NCI-H69 (cell line): ENCODE measurements around the gene MYL10.

Experiments used
- DNase-seq: peaks from one replicate; lab custom pipeline; 2025; lab: John Stamatoyannopoulos, UW

MYL10 gene

GRCh38 chr7:101596898-101597297, 32.2 kb downstream of the MYL10 start:
- no peak for DNase-seq

DNA sequence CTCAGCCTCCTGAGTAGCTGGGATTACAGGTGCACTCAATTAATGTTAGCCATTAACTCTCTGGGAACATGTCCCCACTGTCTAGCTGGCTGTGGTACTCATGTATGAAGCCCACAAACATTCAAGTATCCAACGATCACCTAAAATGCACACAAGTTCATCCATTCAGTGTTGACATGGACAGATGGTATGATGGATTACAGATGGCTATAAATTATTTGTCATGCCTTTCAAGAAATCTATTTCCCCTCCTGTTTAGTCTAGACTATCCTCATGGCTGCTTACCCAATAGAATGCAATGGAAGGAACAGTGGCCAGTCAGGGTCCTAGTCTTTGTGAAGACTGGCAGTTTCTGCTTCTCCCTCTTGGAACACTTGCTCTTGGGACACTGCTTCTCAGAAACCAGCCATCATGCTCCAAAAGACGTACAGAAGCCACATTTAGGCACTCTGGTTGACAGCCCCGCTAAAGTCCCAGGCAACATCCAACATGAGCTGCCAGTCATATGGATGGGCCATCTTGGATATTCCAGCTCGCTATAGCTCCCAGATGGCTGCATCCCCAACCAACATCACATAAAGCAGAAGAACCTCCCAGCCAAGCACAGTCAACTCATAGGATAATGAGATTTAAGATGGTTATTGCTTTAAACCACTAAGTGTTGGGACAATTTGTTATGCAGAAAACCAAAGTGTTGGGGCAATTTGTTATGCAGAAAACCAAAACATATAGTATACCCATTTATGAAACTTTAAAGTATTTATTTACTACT, 33.1 kb downstream of the MYL10 start:
- DNase-seq = no peak

DNA sequence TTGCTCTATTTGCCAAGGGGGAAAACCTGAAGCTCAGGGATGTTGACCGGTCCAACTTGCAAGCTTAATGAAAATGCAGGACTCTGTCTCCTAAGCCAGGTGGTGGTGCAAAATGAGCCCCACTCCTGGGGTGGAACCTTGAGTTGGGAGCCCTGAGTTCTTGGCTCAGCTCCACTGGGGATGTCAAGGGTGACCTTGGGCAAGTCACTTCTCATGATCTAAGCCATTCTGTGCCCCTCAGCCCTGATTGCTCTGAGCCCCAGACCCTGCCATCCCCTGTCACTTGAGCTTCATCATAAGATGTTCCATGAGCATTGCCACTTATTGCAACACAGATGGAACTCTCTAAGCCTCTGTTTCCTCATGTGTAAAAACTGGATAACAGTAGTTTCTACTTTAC, 33.9 kb downstream of the MYL10 start:
- DNase-seq = no peak

- DNase-seq = no peak
Measured at GRCh38 chr7:101594790-101595189, 34.3 kb downstream of the MYL10 start.

DNA sequence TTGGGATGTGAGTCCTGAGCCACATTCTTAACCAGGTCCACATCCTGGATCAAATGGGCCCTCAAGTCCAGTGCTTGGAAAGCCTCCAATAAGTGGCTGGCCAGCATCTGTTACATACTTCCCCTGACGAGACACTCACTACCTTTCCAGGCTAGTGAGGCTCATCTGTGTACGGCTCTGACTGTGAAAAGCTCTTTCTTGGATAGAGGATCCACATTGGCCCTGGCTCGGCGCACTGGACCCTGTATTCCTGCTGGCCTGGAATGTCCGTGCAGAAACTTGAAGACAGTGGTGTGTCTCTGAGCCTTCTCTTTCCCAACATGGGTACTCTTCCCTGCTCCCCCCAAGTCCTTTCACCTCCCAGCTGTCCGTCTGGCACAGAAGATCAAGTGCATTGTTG, 35.5 kb downstream of the MYL10 start:
- DNase-seq = no peak

GRCh38 chr7:101591504-101591903, 37.6 kb downstream of the MYL10 start:
- DNase-seq = no peak

DNA sequence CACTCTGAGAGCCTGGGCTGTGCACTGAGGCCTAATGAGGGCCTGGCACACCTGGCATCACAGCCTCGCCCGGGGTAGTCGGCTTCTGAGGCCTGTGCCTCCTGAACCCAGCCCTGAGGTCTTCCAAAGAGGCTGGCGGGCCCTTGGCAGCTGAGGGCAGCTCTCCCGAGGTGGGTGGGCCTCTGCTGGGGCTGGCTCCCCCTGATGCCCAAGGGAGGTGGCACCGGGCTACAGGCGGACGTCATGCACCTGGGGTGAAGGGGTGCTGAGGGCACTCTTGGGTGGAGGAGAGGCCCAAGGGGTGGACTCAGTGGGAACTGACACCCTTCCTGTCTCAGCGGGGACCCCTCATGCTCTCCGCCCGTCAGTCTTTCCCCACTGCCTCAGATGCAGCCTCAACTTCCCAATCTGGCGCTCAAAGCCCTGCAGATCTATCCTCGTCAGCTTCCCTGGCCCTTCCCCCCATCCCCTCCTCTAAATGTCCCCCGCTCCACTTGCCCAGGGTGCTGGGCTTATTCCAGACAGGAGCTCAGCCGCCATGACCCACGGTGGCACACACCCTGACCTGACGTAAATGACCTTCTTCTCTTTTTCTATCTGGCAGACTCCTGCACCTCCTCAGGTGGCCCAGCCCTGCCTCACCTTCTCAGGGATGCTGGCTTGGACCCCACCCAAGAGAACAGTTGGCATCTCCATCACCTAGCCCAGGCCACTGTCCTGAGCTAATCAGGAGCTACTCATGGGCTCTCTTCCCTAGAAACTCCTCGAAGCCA, 38.2 kb downstream of the MYL10 start:
- no peak for DNase-seq

- DNase-seq = peak; percentile 44
Measured at GRCh38 chr7:101589976-101590662, 39.0 kb downstream of the MYL10 start.

GRCh38 chr7:101589052-101589451, 40.0 kb downstream of the MYL10 start:
- no peak for DNase-seq

DNA sequence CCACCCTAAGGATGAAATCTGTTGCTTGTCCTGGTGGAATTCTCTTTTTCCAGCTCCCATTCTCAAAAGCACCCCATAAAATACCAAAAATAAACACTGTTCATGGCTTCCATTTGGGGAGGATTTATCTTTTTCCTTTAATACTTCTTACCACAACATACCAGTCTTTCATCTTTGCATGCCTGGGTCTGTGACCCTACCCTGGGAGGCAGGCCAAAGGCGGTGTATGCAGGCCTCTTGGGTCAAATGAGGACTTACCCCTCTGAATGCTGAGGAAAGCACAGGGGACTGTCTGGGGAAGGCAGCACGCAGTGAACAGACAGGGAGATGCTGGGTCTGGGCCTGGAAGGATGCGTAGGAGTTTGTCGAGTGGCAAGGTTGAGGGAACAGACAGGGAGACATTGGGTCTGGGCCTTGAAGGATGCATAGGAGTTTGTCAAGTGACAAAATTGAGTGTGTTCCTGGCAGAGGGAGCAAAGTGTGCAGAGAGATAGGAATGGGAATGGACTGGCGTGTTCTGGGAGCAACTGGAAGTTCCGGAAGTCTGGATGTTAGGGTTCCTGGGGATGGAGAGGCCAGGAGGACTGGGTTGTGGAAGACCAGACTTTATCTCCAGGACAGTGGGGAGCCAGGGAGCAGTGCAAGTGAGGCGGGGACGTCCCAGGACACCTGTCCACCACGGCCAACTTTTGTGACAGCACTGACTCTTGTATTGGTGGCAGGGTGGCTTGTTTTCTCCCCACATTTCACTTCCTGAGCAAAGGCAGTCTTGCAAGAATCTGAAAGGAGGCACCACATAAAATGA, 40.8 kb downstream of the MYL10 start:
- no peak for DNase-seq

- DNase-seq = peak; percentile 16
Measured at GRCh38 chr7:101586906-101587677, 42.0 kb downstream of the MYL10 start.

DNA sequence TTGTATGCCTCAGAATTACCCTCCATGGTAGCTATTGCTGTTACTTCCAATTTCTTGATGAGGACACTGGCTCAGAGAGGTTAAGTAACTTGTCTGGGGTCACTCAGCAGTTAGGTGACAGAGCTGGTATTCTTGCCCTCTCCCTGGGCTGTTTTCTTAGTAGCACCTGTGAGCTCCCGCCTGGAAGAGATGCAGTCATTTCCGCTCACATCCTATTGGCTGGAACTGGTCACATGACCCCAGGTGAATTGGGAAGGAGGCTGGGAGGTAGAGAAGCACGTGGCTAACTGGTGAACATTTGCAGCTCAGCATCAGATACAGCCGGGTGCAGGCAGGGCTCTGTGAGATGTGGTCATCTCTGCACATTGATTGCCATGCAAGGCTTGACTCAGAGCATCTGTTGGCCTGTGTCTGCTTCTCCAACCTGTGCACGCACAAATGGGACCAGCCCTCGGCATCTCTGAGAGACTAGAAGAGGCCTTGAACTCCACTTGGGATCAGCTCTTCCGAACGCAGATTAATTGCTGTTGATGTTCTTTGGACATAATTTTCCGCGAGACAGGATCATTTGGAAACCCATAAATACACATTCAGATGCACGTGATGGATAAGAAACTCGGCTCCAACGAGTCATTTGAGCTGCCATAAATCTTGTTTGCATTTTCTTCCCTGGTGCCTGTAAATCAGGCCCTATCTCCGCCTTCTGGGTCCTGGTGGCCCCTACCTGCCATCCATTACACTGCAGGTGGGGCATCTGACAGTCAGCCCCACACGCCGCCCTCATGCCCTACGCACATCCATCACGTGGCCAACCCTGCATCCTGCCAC, 42.8 kb downstream of the MYL10 start:
- DNase-seq = peak; percentile 86

DNA sequence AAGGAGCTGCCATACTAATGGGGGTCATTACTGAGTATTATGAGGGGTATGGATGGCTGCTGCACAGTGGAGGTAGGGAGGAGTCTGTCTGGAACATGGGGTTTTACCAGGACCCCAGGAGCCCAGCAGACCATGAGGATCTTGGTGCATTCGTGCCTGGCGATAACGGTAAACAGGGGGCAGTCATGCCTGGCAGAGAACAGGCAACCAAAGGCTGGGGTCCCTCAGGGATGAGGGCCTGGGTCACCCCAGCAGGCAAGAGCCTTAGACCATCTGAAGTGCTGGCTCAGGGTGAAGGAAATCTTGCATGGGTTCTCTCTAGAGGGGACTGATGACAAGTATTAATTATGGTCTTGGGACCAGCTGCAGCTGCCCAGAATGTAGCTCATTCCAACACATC, 46.1 kb downstream of the MYL10 start:
- DNase-seq = no peak

DNA sequence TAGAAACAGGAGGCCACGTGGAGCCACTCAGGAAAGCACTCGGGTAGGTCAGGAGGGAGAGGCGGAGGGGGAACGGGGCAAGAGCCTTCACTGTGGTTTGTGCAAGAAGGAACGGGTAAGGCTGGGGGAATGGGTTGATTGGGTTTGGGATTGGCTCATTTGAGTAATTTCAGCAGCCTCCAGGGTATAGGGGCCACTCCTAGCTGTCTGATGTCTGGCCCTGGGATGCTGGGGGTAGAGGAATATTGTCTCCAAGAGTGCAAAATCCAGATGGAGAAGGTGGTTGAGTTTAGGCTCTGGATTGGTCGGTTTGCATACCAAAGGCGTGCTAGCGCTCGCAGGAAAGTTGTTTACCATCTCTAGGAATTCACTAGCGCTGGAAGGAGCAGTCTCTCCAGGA, 47.2 kb downstream of the MYL10 start:
- DNase-seq = no peak

- no peak for DNase-seq
Measured at GRCh38 chr7:101580596-101580995, 48.5 kb downstream of the MYL10 start.

DNA sequence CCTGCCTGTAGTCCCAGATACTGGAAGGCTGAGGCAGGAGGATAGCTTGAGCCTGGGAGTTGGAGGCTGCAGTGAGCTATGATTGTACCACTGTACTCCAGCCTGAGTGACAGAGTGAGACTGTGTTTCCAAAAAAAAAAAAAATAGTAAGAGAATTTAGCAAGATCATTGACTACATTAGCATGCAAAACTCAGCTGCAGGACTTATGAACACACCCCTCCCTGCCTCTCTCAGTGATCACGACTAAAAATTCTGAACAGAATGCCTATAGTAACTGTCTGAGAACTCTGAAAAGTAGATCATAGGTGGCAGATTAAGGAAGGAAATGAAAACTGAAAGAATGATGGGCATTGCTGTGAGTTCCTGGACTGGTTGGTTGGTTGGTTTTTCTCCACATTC, 50.5 kb downstream of the MYL10 start:
- DNase-seq = no peak

DNA sequence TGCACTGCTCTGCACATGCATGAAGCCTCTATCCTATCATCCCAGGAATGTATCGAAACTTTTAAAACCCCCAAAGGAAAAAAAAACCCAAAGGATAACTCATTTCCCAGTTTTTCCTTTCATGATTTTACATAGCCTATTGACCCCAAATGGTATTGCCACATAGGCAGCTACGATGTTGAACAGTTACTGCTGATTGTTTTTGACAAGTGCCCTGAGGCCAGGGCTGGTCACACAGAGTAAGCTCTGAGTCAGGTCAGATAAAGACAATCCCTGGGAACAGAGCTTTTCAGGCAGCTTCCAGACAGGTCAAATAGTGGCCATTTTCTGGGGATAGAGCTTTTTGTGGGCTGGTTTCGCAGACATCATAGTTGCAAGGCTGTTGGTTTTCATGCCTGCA, 52.1 kb downstream of the MYL10 start:
- DNase-seq = no peak

DNA sequence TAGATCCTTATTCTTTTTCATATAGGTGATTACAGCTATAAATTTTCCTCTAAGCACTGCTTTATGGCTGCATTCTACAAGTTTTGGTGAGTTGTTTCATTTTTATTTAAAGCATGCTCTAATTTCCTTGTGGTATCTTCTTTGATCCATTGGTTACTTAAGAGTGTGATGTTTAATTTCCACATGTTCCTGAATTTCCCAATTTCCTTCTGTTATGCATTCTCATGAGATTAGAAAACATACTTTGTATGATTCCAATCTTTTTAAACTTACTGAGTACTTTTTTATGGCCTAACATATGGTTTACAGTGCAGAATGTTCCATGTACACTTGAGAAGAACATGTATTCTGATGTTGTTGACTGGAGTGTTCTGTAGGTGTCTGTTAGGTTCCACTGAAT, 53.4 kb downstream of the MYL10 start:
- DNase-seq = no peak

GRCh38 chr7:101575168-101575567, 53.9 kb downstream of the MYL10 start:
- DNase-seq = no peak

DNA sequence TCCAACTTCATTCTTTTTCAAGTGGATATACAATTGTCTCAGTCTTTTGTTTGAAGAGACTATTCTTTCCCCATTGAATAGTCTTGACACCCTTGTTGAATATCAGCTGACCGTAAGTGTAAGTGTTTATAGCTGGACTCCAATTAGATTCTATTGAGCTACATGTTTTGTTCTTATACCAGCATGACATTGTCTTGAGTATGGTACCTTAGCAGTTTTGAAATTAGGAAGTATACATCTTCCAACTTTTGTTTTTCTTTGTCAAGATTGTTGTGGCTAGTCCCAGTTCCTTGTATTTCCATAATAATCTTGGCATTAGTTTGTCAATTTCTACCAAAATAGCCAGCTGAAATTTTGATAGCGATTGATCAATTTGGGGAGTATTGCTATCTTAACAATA, 56.9 kb downstream of the MYL10 start:
- no peak for DNase-seq
